K562 (cell line): ENCODE measurements around the gene COL23A1. TPM values are rescaled to one million over a fixed set of nuclear protein-coding genes. Genes with fewer than 3 reads are reported as not detected.

Experiments
- BRF2 ChIP-seq: IDR thresholded peaks from 3 replicates; pipeline ENCODE4 v1.6.1; 2011; ENCODE audit warnings: borderline replicate concordance, mild to moderate bottlenecking; ENCODE audit not compliant: insufficient read length, insufficient read depth
- ETV1 ChIP-seq: fragments of 450-650 bp; conservative IDR thresholded peaks from 2 replicates; pipeline ENCODE4 v1.6.1; 2016; ENCODE audit warnings: missing genetic modification characterization, control low read depth, low read depth, missing compliant biosample characterization
- IRF9 ChIP-seq: fragments of 450-650 bp; IDR thresholded peaks from 2 replicates; pipeline ENCODE4 v1.6.1; 2016; ENCODE audit warnings: missing biosample characterization, missing genetic modification characterization
- SMARCA4 ChIP-seq: fragments of 450-650 bp; IDR thresholded peaks from 2 replicates; pipeline ENCODE4 v1.6.1; 2016
- TBL1XR1 ChIP-seq, 2 experiments: IDR thresholded peaks; 2 replicates each; pipeline ENCODE4 v1.6.1; 2012; ENCODE audit warnings: improper control_type of control experiment in 2 of 2, low read length in 2 of 2, mild to moderate bottlenecking in 1 of 2
- ZBED1 ChIP-seq: IDR thresholded peaks from 2 replicates; pipeline ENCODE4 v1.6.1; 2014
- ZNF354B ChIP-seq: fragments of 250-450 bp; sonication (Bioruptor Pico); IDR thresholded peaks from 2 replicates; pipeline ENCODE4 v1.4.0; 2020
- ZNF639 ChIP-seq, 2 experiments: fragments of 200-800 bp in 1 of 2; sonication (Bioruptor generic) in 1 of 2; sonication (generic) in 1 of 2; formaldehyde crosslinking in 1 of 2; IDR thresholded peaks in 1 of 2; conservative IDR thresholded peaks in 1 of 2; 2 replicates each; pipeline versions ENCODE4 v1.5.0 to v1.6.1; 2016 to 2020; ENCODE audit warnings: missing compliant biosample characterization in 1 of 2, missing genetic modification characterization in 1 of 2, missing genetic modification reagents in 1 of 2
- ZNF764 ChIP-seq: fragments of 250-450 bp; sonication (Bioruptor Pico); IDR thresholded peaks from 2 replicates; pipeline ENCODE4 v1.4.0; 2020; ENCODE audit warnings: low read depth, mild to moderate bottlenecking, moderate library complexity
- polyA plus RNA-seq, 8 experiments: library from polyadenylated mRNA; depleted of rRNA in 4 of 8; stranded (reverse) in 5 of 8; unstranded in 3 of 8; fragments of >200 nt; fragmentation: Nextera tagmentation in 2 of 8; fragmentation: Illumina TruSeq in 1 of 8; extraction: Ambion mirVana in 2 of 8; extraction: Trizol in 1 of 8; gene quantifications; 2 replicates each; pipeline versions ENCODE4 v1.2.1 to v1.2.3, GENCODE V29; 2011 to 2014; ENCODE audit warnings: inconsistent platforms in 1 of 8, missing spikeins in 1 of 8
- total RNA-seq, 7 experiments: library from RNA; depleted of rRNA in 6 of 7; stranded (reverse); fragments of >200 nt in 6 of 7; fragmentation: Illumina TruSeq in 2 of 7; extraction: Trizol in 2 of 7; gene quantifications; 2 replicates each; pipeline versions ENCODE4 v1.2.1 to v1.2.3, GENCODE V29; 2011 to 2021; ENCODE audit warnings: low replicate concordance in 1 of 7

The COL23A1 gene
- total and polyA plus RNA-seq, 9 of the 15 experiments (the other 6 are each of a cell fraction or from before 2014, with no cell fraction given): 0.09 TPM; not detected in 8

DNA sequence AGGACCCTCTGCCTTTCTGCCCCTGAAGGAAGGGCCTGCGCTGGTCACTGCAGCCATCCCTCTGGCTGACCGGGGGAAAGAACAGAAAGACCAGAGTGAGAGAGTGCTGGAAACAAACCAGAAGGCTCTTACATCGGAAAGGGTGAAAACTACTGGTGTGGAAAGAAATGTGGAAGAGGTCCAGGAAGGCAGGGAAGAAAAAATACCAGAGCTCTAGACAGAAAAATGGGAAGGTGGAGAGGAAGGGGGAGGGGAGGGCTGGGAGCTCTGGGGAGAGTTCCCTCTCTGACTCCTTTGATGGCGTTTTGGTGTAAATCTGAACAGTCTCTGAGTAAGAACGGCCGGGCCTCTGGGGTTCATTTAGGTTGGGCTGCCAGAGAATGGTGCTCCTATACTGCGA lies 47.7 kb downstream of the COL23A1 start (continued):
- TF ChIP-seq ETV1 (tag) (no peak), TBL1XR1 (IDR thresholded peaks at IDR 0.05; ENCODE audit: low read length in 2 of 2) (no peak), SMARCA4 (no peak), ZNF764 (CRISPR knock-in tag) (no peak), IRF9 (tag) (no peak), BRF2 (no peak), ZBED1 (no peak), ZNF639 (CRISPR knock-in tag; conservative IDR thresholded peaks at IDR 0.05 in 1 of 2, IDR thresholded peaks at IDR 0.05 in 1 of 2) (no peak), ZNF354B (CRISPR knock-in tag) (no peak)
- TF ChIP-seq, all 486 proteins: peak for 0
